Stimulated activated CD8-positive, alpha-beta memory T cell treated with anti-CD3 and anti-CD28 coated beads, Interleukin-2, amount 100 ng/mL, for 1 hour (primary cell): Measurements from ENCODE around the gene ACVR1B.

Experiments used
- DNase-seq, 2 donors: peaks; one replicate each; pipeline ENCODE4 v3.0.0-alpha.2; 2020; ENCODE audit warnings: low read depth in 2 of 2

The ACVR1B gene

DNA sequence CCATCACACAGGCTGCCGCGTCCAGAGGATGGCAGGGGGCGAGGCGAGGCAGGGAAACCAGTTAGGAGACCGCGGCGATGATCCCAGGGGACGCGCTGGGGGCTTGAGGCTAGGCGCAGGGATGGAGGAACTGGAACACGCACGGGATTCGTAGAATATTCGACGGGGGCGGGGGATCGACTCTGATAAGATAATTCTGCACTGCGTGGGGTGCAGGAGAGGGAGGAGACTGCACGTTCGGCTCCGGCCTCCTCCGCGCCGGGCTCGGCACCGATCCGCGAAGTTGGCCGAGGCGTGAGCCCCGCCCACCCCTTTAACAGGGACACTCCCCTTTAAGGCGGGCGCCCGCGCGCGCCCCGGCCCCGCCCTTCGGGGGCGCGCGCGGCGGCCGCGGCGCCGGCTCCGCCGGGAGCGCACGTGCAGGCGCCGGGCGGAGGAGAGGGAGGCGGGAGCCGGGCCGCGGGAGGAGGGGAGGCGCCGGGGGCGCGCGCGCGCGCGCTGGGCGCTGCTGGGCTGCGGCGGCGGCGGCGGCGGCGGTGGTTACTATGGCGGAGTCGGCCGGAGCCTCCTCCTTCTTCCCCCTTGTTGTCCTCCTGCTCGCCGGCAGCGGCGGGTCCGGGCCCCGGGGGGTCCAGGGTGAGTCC is at the start of gene ACVR1B:
Gene ACVR1B (plus strand): TSS at position 501 of the 644 bp plus-strand sequence. CDS start 45 bp downstream, at position 546.
- peak; percentile 76 to 84 for DNase-seq

DNA sequence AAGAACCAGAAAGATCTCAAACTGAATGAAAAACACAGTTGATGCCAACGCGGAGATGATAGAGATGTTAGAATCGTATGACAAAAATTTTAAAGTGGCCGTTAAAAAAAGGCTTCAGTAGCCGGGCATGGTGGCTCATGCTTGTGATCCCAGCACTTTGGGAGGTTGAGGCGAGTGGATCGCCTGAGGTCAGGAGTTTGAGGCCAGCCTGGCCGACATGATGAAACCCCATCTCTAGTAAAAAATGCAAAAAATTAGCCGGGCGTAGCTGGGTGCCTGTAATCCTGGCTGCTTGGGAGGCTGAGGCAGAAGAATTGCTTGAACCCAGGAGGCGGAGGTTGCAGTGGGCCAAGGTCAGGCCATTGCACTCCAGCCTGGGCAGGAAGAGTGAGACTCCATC is 49.6 kb upstream of the ACVR1B start:
- DNase-seq, result no peak

DNA sequence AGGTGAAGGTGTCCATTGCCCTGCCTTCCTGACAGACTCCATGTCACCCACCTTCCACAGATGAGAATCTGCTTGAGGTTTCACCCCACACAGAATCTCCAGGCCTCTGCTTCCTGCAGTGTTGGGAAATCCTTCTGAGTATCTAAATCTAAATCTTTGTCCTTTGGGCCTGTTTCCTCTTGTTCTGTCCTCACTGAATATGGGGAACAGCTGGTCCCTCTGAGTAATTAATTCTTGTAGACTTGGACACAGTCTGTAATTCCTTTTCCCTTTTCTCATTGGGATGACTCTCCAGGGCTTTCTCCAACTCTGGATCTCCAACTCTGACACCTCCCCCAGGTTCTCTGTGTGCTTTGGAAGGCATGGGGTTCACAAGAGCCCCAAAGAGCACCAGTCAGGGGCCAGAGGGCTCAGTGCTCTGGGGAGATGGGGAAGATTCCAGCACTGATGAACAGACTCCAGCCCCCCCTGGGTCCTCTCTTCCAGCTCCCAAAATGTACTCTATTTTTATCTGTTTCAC is 46.5 kb upstream of the ACVR1B start:
- no peak for DNase-seq

DNA sequence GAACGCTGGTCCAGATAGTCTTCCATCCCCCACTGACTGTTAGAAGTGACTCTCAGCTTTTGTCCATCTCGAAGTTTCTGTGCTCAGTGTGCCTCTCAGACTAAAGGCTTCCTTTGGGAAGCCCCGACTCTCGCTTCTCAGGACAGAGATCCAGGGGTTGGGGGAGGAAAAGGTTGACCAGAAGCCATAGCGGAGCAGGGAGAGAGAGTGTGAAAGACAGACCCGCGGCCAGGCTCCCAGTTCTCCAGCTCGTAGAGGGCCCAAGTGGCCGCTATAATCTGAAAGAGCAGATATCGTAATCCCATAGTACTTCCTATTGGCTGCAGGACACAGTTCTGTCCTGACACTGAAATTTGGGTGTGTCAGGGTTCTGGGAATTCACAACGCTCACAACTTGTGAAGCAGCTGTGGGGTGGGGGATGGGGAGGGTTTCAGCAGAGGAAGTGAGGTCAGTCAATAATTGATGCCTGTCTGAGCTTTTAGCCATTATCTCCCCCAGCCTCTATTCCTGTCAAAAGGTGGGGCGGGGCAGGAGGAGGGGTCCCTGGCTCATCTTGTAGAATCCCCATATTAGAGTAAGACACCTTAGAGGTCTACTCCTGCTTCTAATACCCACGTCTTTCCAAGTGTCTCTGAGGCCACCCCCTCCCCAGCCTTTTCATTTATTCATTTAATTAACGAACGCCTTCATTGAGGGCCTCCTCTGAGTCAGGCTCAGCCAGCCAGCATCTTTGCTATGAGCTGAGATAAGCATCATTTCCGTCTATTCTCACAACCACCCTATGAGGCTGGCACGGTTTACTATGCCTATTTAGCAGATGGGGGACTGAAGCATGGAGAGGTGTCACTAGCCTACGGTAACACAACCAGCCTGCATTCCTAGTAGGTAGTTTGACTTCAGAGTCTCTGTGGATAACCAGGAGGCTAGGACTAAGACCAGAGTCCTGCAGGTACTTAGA is 45.7 kb upstream of the ACVR1B start:
- no peak for DNase-seq

DNA sequence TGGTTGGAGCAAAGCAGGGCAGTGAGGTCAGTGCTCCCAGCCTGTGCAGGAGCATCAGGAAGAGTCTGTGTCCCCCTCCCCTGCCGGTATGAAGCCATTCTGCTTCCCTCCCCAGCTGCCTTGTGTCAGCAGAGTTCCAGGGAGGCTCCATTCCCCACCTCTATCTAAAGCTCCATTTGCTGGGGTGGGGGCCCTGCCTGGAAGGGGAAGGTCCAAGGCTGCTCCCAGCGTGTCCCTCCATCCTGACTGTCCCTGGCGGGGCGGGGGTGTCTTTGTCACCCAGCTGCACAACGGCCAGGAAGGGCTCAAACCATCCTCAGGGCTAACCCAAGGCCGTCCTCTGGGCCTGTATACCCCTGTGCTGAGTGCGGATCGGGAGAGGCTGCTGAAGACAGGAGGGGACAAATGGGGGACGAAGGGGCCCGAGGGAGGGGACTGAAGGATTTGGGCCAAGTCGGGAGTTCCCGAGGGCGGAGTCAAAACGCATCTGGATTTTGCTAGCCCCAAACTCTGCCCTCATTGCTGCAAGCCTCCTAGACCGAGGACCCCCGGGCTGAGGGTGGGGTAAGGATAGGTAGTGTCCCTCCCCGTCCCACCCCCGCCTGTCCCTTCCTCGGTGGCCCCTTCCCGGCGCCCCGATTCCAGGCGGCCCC is 44.9 kb upstream of the ACVR1B start:
- DNase-seq, result no peak

DNA sequence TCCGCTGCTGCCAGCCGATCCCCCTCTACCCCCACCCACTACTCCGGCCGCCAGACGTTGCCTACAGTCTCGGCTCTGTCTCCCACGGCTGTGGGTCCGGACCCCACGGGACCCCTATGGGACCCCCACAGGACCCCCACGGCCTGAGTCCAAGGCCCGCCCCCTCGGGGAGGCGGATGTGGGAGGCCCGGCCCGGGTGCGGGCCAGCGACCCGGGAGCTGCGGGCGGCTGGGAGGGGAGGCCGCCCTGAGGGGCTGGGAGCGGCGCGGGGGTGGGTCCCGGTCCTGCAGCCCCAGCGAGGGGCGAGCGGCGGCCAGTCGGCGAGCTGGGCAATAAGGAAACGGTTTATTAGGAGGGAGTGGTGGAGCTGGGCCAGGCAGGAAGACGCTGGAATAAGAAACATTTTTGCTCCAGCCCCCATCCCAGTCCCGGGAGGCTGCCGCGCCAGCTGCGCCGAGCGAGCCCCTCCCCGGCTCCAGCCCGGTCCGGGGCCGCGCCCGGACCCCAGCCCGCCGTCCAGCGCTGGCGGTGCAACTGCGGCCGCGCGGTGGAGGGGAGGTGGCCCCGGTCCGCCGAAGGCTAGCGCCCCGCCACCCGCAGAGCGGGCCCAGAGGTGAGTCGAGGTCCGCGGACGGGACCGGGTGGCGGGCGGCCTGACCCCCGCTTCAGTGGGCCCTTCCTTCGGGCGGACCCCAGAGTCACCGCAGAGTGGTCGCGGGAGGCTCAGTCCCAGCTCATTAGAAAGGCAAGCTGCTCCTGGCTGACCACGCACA is 44.2 kb upstream of the ACVR1B start, which contains the start of gene ACVRL1:
Gene ACVRL1 (plus strand): TSS at position 422 of the 773 bp plus-strand sequence. CDS start 4,971 bp downstream, outside the sequence.
- no peak for DNase-seq

DNA sequence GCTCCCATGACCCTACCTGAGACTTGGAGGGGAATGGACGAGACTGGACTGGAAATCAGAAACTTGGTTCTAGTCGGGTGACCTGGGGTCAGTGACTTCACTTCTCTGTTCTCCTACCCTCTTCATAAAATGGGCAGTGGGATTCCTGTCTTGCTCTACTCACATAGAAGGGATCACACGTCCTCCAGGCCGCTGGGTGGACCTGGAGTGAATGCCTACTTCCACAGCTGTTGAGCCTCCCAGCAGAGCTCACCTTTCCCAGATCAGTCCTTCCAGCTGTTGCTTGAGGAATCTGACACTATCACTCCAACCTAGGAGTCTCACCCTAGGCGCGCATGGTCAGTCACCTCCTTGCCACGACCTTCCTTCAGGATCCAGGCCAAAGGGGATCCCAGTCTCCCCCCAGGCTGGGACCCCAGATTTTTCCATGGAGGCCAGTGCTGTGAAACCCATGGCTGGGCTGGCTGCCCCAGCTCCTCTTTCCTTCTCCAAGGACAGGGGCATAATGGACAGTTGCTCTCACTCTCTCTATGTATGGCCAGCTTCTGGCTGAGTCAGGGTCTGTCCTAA is 43.6 kb upstream of the ACVR1B start:
- DNase-seq, result no peak

DNA sequence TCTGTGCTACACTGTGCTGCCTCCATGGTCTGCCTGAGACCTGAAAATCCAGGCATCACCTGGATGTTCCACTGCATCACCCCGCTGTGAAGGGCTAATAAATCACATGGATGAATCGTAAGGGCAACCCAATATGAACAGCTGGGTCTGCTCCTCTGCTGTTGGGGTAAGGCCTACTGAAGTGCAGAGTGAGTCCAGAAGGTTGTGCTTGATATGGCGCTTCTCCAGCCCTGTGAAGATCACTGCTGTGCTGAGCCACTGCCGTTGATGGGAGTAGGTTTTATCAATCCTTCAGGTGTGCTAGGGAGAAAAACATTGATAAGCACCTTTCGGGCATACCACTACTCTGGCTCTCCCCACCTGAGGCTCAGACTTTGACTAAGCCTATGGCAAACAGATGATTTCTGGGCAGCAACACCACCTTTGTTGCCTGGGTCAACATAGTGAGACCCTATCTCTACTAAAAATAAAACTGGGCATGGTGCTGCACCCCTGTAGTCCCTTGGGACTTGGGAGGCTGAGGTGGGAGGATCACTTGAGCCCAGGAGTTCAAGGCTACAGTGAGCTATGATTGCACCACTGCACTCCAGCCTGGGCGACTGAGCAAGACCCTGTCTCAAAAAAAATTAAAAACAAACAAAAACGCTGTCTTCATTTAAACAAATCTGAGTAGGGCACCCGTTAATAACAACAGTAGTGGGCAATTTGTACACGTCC is 42.5 kb upstream of the ACVR1B start:
- DNase-seq, result no peak

DNA sequence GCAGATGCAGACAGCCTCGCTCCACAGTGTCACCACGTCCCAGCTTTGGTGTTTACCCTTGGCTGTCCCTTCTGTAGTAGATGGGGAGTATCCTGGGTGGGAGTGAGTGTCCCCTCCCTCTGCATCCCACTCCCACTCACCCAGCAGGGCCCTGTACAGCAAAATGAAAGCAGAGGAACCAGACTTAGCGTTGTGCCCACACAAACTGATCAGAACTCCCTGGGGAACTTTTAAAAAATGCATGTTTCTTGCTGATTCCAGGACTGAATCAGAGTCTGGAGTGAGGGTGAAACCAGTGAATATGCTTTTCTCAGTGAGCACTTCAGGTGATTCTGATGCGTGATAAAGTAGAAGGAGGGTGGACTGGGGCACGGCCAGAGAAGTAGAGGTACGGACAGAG is 41.3 kb upstream of the ACVR1B start:
- DNase-seq, result no peak

DNA sequence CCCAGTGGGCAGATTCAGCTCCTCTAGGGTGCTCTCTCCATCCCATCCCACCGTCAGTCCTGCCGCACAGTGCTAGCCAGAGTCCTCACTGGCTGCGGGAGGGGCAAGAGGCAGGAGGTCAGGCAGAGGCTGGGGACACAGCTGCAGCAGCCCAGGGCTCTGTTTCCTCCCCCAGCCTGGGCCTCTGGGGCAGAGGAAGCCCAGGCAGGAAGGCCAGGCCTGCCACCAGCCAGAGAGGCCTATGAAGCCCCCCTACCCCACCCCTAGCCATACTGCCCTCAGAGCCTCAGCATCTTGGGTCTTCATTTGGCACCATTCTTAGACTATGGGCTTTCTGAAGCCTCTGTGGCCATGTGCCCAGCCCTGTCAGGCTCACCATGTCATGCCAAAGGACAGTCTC is 40.8 kb upstream of the ACVR1B start:
- no peak for DNase-seq

DNA sequence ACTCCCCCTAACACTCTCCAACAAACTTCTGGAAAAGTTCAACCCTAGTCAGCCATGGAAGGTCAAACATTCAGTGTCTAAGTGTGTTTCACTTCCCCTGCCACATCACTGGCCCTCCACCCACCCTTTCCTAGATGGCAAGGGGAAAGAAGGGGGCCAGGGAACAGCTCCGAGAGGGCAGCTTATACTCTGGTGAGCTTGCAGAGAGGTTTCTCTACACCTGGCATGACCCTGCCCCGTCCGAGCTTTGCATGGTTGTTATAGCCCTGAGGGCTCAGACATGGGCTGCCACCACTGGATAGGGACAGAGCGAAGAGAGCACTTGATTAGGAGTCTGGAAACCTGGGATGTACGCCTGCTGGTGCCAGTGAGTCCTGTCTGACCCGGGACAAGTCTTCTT is 40.2 kb upstream of the ACVR1B start:
- no peak for DNase-seq

DNA sequence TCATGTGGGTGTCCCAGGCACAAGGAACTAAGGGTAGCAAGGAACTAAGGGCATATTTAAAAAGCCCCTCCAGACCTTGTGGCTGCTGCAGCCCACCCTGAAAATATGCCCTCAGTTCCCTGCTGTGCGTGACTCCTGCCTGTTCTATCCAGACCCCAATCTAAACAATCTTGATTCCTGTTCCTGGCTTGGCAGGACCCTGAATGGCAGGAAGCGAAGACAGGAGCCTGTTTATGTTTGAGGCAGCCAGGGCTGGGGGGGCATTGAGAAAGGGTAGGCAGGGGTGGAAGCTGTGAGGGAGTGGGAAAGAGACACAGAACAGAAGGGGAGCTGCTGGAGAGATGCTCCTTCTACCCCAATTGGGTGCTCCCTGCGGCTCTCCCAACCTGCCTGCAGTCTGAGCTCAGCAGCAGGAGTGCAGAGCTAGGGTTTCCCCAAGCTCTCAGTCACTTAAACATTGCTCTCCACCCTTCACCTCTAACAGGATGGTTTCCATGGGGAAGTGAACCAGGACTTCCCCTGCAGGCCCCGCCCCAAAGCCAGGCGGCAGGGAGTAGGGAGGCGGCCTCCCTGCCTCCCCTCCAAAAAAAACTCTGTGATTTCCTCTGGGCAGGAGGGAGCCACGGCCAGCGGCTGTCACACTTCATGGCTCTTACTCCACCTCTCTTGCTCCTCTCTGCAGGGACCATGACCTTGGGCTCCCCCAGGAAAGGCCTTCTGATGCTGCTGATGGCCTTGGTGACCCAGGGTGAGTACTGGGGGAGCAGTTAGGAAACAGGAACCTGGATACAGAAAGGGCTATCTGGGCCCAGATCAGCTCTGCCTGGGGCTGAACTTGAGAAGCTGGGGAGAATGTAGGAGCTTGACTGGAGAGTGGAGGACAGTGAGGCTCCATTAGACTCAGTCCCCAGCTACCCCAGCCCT is 39.4 kb upstream of the ACVR1B start:
- no peak for DNase-seq

DNA sequence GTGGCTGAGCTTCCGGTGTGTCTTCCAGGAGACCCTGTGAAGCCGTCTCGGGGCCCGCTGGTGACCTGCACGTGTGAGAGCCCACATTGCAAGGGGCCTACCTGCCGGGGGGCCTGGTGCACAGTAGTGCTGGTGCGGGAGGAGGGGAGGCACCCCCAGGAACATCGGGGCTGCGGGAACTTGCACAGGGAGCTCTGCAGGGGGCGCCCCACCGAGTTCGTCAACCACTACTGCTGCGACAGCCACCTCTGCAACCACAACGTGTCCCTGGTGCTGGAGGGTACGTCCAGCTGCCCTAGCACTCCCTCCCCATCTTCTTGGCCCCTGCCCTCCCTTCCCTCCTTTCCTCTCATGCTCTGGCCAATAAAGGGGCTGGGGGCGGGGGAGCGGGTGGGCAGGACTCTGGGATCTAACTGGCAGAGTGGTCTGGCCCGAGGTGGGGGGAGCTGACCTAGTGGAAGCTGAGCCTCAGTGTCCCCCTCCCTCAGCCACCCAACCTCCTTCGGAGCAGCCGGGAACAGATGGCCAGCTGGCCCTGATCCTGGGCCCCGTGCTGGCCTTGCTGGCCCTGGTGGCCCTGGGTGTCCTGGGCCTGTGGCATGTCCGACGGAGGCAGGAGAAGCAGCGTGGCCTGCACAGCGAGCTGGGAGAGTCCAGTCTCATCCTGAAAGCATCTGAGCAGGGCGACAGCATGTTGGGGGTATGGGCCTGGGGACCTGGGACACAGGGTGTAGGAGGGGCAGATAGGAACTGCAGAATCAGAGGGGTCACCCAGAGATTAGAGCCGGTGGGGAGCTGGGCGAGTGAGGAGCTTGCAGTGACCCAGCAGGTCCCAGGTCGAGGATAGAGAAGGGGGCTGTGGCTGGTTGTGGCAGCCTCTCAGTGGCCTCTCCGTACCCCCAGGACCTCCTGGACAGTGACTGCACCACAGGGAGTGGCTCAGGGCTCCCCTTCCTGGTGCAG is 38.1 kb upstream of the ACVR1B start:
- no peak for DNase-seq

DNA sequence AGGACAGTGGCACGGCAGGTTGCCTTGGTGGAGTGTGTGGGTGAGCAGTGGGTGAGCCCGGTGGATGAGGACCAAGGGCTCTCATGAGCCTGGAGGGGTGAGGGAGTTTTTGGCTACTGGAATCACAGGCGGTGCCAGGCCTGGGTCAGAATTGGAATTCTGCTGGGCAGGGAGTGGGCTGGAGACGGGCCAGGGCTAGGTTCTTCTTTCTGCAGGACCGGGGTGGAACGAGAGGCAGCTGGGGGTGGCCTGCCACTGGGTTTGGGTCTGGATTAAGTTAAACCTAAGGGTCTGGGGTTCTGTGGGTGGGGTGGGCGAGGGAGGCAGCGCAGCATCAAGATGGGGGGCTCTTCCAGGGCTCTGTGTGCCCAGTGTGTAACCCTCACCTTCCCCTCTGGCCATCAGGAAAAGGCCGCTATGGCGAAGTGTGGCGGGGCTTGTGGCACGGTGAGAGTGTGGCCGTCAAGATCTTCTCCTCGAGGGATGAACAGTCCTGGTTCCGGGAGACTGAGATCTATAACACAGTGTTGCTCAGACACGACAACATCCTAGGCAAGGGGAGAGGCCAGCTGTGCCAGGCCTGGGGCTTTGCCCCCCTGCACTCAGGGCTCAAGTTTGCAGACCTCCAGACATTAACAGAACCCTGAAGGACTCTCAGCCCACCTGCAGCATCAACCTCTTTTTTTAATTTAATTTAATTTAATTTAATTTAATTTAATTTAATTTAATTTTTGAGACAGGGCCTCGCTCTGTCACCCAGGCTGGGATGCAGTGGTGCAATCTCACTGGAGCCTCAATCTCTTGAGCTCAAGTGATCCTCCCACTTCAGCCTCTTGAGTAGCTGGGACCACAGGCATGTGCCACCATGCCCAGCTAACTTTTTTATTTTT is 37.2 kb upstream of the ACVR1B start:
- no peak for DNase-seq

DNA sequence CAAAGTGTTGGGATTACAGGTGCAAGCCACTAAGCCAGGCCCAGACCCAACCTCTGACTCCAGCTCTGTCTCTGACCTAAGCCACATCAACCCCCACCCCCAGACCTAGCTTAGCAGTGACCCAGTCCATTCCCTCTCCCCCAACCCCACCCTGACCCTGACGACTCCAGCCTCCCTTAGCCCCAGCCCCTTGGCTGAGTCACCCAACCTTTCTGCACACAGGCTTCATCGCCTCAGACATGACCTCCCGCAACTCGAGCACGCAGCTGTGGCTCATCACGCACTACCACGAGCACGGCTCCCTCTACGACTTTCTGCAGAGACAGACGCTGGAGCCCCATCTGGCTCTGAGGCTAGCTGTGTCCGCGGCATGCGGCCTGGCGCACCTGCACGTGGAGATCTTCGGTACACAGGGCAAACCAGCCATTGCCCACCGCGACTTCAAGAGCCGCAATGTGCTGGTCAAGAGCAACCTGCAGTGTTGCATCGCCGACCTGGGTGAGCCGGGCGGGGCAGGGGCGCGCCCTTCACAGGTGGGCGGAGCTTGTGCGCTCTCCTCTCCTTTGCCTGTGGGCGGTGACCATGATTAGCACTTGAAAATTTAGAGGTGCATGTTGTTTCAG is 36.4 kb upstream of the ACVR1B start:
- no peak for DNase-seq

DNA sequence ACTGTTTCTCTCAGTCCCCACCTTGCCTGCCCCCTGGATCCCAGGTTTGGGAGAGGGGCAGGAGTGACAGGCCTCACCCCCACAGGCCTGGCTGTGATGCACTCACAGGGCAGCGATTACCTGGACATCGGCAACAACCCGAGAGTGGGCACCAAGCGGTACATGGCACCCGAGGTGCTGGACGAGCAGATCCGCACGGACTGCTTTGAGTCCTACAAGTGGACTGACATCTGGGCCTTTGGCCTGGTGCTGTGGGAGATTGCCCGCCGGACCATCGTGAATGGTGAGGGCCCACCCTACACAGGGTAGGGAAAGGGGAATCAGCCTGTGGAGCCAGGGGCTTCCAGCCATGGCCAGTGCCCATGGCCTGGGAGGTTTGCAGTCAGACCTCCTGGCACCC is 35.5 kb upstream of the ACVR1B start:
- no peak for DNase-seq
